WTC11 (cell line): Measurements from ENCODE around the gene KCNMA1. TPM values are rescaled to one million over a fixed set of nuclear protein-coding genes. Genes with fewer than 3 reads are reported as not detected.

Experiments used
- ATAC-seq: fragments of 200-7000 bp; cut with Tn5 transposase; 2 replicates; pipeline ENCODE4 v1.10.0; 2021; ENCODE audit warnings: mild to moderate bottlenecking, moderate library complexity
- CTCF ChIA-PET: fragments of 300-600 bp; sonication (Branson Sonifier 250); formaldehyde crosslinking; loops from one replicate; lab custom pipeline; 2021; ENCODE audit warnings: antibody characterized with exemption; lab: Charles Lee
- POLR2A ChIA-PET: fragments of 350-600 bp; sonication (Branson Sonifier 250); formaldehyde crosslinking; loops from one replicate; lab custom pipeline; 2021; ENCODE audit warnings: antibody characterized with exemption; lab: Charles Lee
- DNase-seq: peaks from one replicate; pipeline ENCODE4 v3.0.0; 2021; ENCODE audit warnings: low spot score
- H3K27ac Mint-ChIP-seq: 2 replicates; pipeline ENCODE4 v1.8.0; 2021; ENCODE audit warnings: mixed read lengths
- H3K27me3 Mint-ChIP-seq: 2 replicates; pipeline ENCODE4 v1.8.0; 2021; ENCODE audit warnings: low read depth, mild to moderate bottlenecking, moderate library complexity, mixed read lengths
- H3K36me3 Mint-ChIP-seq: 2 replicates; pipeline ENCODE4 v1.8.0; 2021; ENCODE audit warnings: mixed read lengths
- H3K4me1 Mint-ChIP-seq: 2 replicates; pipeline ENCODE4 v1.8.0; 2022; ENCODE audit warnings: mixed read lengths
- H3K4me3 Mint-ChIP-seq: 2 replicates; pipeline ENCODE4 v1.8.0; 2021; ENCODE audit warnings: mild to moderate bottlenecking, moderate library complexity, mixed read lengths
- H3K9me3 Mint-ChIP-seq: 2 replicates; pipeline ENCODE4 v1.8.0; 2021; ENCODE audit warnings: mixed read lengths
- ATF2 ChIP-seq: sonication (generic); formaldehyde crosslinking; IDR thresholded peaks from 2 replicates; pipeline ENCODE4 v1.8.1; 2022; ENCODE audit warnings: low read depth, missing genetic modification reagents, borderline replicate concordance
- ATF6 ChIP-seq: sonication (generic); formaldehyde crosslinking; IDR thresholded peaks from 2 replicates; pipeline ENCODE4 v1.8.1; 2023; ENCODE audit warnings: mild to moderate bottlenecking, missing genetic modification reagents
- CBFB ChIP-seq: sonication (generic); formaldehyde crosslinking; IDR thresholded peaks from 2 replicates; pipeline ENCODE4 v1.8.1; 2022; ENCODE audit warnings: mild to moderate bottlenecking, low read depth, missing genetic modification reagents
- CREB1 ChIP-seq: sonication (generic); formaldehyde crosslinking; IDR thresholded peaks from 2 replicates; pipeline ENCODE4 v1.8.0; 2023; ENCODE audit warnings: mild to moderate bottlenecking, missing genetic modification reagents
- E2F1 ChIP-seq: sonication (generic); formaldehyde crosslinking; IDR thresholded peaks from 2 replicates; pipeline ENCODE4 v1.8.0; 2022; ENCODE audit warnings: mild to moderate bottlenecking, missing genetic modification reagents
- FOXK1 ChIP-seq: sonication (generic); formaldehyde crosslinking; IDR thresholded peaks from 2 replicates; pipeline ENCODE4 v1.8.0; 2022; ENCODE audit warnings: mild to moderate bottlenecking, moderate library complexity, missing genetic modification reagents
- GABPB1 ChIP-seq: sonication (generic); formaldehyde crosslinking; IDR thresholded peaks from 2 replicates; pipeline ENCODE4 v1.8.1; 2023; ENCODE audit warnings: mild to moderate bottlenecking, missing genetic modification reagents
- GTF2I ChIP-seq: fragments of 250-450 bp; sonication (Bioruptor Pico); conservative IDR thresholded peaks from 2 replicates; pipeline ENCODE4 v1.4.0; 2021; ENCODE audit warnings: mild to moderate bottlenecking
- IRF1 ChIP-seq: sonication (generic); formaldehyde crosslinking; IDR thresholded peaks from 2 replicates; pipeline ENCODE4 v1.8.0; 2023; ENCODE audit warnings: missing genetic modification reagents
- KAT7 ChIP-seq: sonication (generic); formaldehyde crosslinking; IDR thresholded peaks from 2 replicates; pipeline ENCODE4 v1.8.1; 2023; ENCODE audit warnings: missing genetic modification reagents, mild to moderate bottlenecking, borderline replicate concordance
- NFATC4 ChIP-seq: fragments of 250-450 bp; sonication (Bioruptor Pico); IDR thresholded peaks from 2 replicates; pipeline ENCODE4 v1.9.0; 2021; ENCODE audit warnings: mild to moderate bottlenecking
- NR2C2 ChIP-seq: sonication (generic); formaldehyde crosslinking; IDR thresholded peaks from 2 replicates; pipeline ENCODE4 v1.8.0; 2022; ENCODE audit warnings: mild to moderate bottlenecking, missing genetic modification reagents
- NR3C1 ChIP-seq: sonication (generic); formaldehyde crosslinking; conservative IDR thresholded peaks from 2 replicates; pipeline ENCODE4 v1.8.1; 2023; ENCODE audit warnings: low read depth, mild to moderate bottlenecking, missing genetic modification reagents
- OVOL2 ChIP-seq: fragments of 250-450 bp; sonication (Bioruptor Pico); IDR thresholded peaks from 2 replicates; pipeline ENCODE4 v1.9.0; 2021; ENCODE audit warnings: mild to moderate bottlenecking, borderline replicate concordance
- PREB ChIP-seq: sonication (generic); formaldehyde crosslinking; IDR thresholded peaks from 2 replicates; pipeline ENCODE4 v1.8.1; 2022; ENCODE audit warnings: mild to moderate bottlenecking, missing genetic modification reagents, moderate library complexity, borderline replicate concordance
- RORB ChIP-seq: fragments of 250-450 bp; sonication (Bioruptor Pico); IDR thresholded peaks from 2 replicates; pipeline ENCODE4 v1.9.0; 2021; ENCODE audit warnings: mild to moderate bottlenecking
- SMAD3 ChIP-seq: sonication (generic); formaldehyde crosslinking; IDR thresholded peaks from 2 replicates; pipeline ENCODE4 v1.8.0; 2022; ENCODE audit warnings: missing genetic modification reagents, mild to moderate bottlenecking, borderline replicate concordance
- SMAD4 ChIP-seq: sonication (generic); formaldehyde crosslinking; IDR thresholded peaks from 2 replicates; pipeline ENCODE4 v1.8.0; 2022; ENCODE audit warnings: mild to moderate bottlenecking, missing genetic modification reagents
- SP1 ChIP-seq: sonication (generic); formaldehyde crosslinking; conservative IDR thresholded peaks from 2 replicates; pipeline ENCODE4 v1.8.1; 2022; ENCODE audit warnings: missing genetic modification reagents
- TCF7 ChIP-seq: sonication (generic); formaldehyde crosslinking; IDR thresholded peaks from 2 replicates; pipeline ENCODE4 v1.8.0; 2022; ENCODE audit warnings: mild to moderate bottlenecking, low read depth, missing genetic modification reagents, moderate library complexity
- USF1 ChIP-seq: sonication (generic); formaldehyde crosslinking; IDR thresholded peaks from 2 replicates; pipeline ENCODE4 v1.8.0; 2022; ENCODE audit warnings: mild to moderate bottlenecking, missing genetic modification reagents
- ZNF138 ChIP-seq: sonication (generic); formaldehyde crosslinking; conservative IDR thresholded peaks from 2 replicates; pipeline ENCODE4 v1.8.1; 2022; ENCODE audit warnings: mild to moderate bottlenecking, moderate library complexity, missing genetic modification reagents
- ZNF219 ChIP-seq: sonication (generic); formaldehyde crosslinking; IDR thresholded peaks from 2 replicates; pipeline ENCODE4 v1.8.0; 2023; ENCODE audit warnings: missing genetic modification reagents, mild to moderate bottlenecking, borderline replicate concordance
- ZNF232 ChIP-seq: sonication (generic); formaldehyde crosslinking; IDR thresholded peaks from 2 replicates; pipeline ENCODE4 v1.8.0; 2022; ENCODE audit warnings: mild to moderate bottlenecking, missing genetic modification reagents
- ZNF423 ChIP-seq: fragments of 250-450 bp; sonication (Bioruptor Pico); IDR thresholded peaks from 2 replicates; pipeline ENCODE4 v2.1.2; 2022; ENCODE audit warnings: mild to moderate bottlenecking, moderate library complexity
- total RNA-seq: library from RNA; stranded (reverse); gene quantifications from 3 replicates; pipeline ENCODE4 v1.2.3, GENCODE V29; 2021

The KCNMA1 gene
- total RNA-seq, 1 experiment from 2014 or later, result 7.3 TPM

- TF ChIP-seq E2F1 (CRISPR knock-in tag) (no peak), CREB1 (no peak), NR2C2 (CRISPR knock-in tag) (no peak), SP1 (CRISPR knock-in tag) (no peak), OVOL2 (CRISPR knock-in tag) (no peak), SMAD3 (CRISPR knock-in tag) (no peak)
Observed at GRCh38 chr10:77139252-77140160, 498.1 kb downstream of the KCNMA1 start (continued).

- Mint-ChIP-seq H3K4me3 (no peak overlapping the region), H3K4me1 (peaks cover 9% of the 10 kb centered on the region; the same call in 1 of the 2 replicates), H3K27ac (no peak overlapping the region), H3K27me3 (no peaks in the 10 kb centered on the region), H3K36me3 (no peaks in the 10 kb centered on the region), H3K9me3 (no peaks in the 10 kb centered on the region)
- no peak for DNase-seq
- no peak for ATAC-seq
- no peak for TF ChIP-seq TCF7 (CRISPR knock-in tag)
- TF ChIP-seq IRF1 (CRISPR knock-in tag), result no peak
- TF ChIP-seq ZNF219 (CRISPR knock-in tag), result no peak
- TF ChIP-seq SMAD4, result no peak
- no peak for TF ChIP-seq CREB1
- TF ChIP-seq PREB (CRISPR knock-in tag), result no peak
- TF ChIP-seq ZNF138 (CRISPR knock-in tag), result no peak
- no peak for TF ChIP-seq OVOL2 (CRISPR knock-in tag)
- TF ChIP-seq ATF6 (CRISPR knock-in tag), result no peak
- TF ChIP-seq NR3C1 (CRISPR knock-in tag), result no peak
- no peak for TF ChIP-seq ATF2 (CRISPR knock-in tag)
- ChIA-PET CTCF (no interaction called here), POLR2A (no interaction called here)
Observed at GRCh38 chr10:77138541-77138940, 499.1 kb downstream of the KCNMA1 start.

- no peak overlapping the region for H3K27ac Mint-ChIP-seq
- H3K9me3 Mint-ChIP-seq, result no peaks in the 10 kb centered on the region
- no peak for ATAC-seq
- H3K27me3 Mint-ChIP-seq, result no peaks in the 10 kb centered on the region
- H3K4me3 Mint-ChIP-seq, result no peak overlapping the region
- peaks cover 5% of the 10 kb centered on the region; the same call in 1 of the 2 replicates for H3K4me1 Mint-ChIP-seq
- no peak for DNase-seq
- ChIA-PET CTCF (interaction anchor here (1.0 kb wide), 1 partner anchor 39 kb away, joined by 4 read pairs; no protein-coding TSS in a partner anchor), POLR2A (no interaction called here)
- no peaks in the 10 kb centered on the region for H3K36me3 Mint-ChIP-seq
- TF ChIP-seq FOXK1 (CRISPR knock-in tag), result no peak
- TF ChIP-seq GABPB1 (CRISPR knock-in tag), result no peak
- TF ChIP-seq NFATC4, result no peak
- TF ChIP-seq USF1 (CRISPR knock-in tag), result no peak
- TF ChIP-seq CBFB (CRISPR knock-in tag), result no peak
- no peak for TF ChIP-seq KAT7
- no peak for TF ChIP-seq GTF2I (CRISPR knock-in tag)
- no peak for TF ChIP-seq ZNF232 (CRISPR knock-in tag)
- TF ChIP-seq ZNF423, result no peak
- no peak for TF ChIP-seq RORB (CRISPR knock-in tag)
Observed at GRCh38 chr10:77135555-77135954, 502.1 kb downstream of the KCNMA1 start.
